CD4-positive, alpha-beta T cell (primary cell): Measurements from ENCODE around the gene DYSF. TPM values are rescaled to one million over a fixed set of nuclear protein-coding genes. Genes with fewer than 3 reads are reported as not detected.

Experiments used
- ATAC-seq: fragments of 200-7000 bp; cut with Tn5 transposase; one replicate; pipeline ENCODE4 v1.10.0; 2022; ENCODE audit warnings: mild to moderate bottlenecking; ENCODE audit not compliant: poor library complexity
- CTCF ChIA-PET: fragments of 350-600 bp; sonication (Branson Sonifier 250); formaldehyde crosslinking; loops from one replicate; lab custom pipeline; 2021; ENCODE audit warnings: antibody characterized with exemption, inconsistent platforms; lab: Charles Lee
- POLR2A ChIA-PET: fragments of 350-600 bp; sonication (Branson Sonifier 250); formaldehyde crosslinking; loops from one replicate; lab custom pipeline; 2021; ENCODE audit warnings: antibody characterized with exemption, inconsistent platforms; lab: Charles Lee
- DNase-seq, 14 experiments: peaks; one replicate each; pipeline ENCODE4 v3.0.0-alpha.2; 2013 to 2020; ENCODE audit warnings: mixed read lengths in 2 of 14
- H3K27ac ChIP-seq, 2 donors: one replicate each; pipeline versions ENCODE4 v1.5.1 to v1.7.0; 2013; ENCODE audit warnings: low read length in 2 of 2, low read depth in 1 of 2, mild to moderate bottlenecking in 1 of 2
- H3K27me3 ChIP-seq, 2 experiments: 1 replicate in 1 of 2; 2 replicates in 1 of 2; pipeline versions ENCODE4 v1.6.1 to v1.7.0; 2013; ENCODE audit warnings: low read length in 2 of 2, control low read depth in 1 of 2, mild to moderate bottlenecking in 1 of 2, moderate library complexity in 1 of 2; ENCODE audit not compliant: insufficient read depth in 2 of 2, control insufficient read depth in 1 of 2
- H3K36me3 ChIP-seq: one replicate; pipeline ENCODE4 v1.6.1; 2013; ENCODE audit warnings: low read length, control low read depth; ENCODE audit not compliant: insufficient read depth
- H3K4me1 ChIP-seq: one replicate; pipeline ENCODE4 v1.6.1; 2013; ENCODE audit warnings: low read length, control low read depth; ENCODE audit not compliant: insufficient read depth
- H3K4me3 ChIP-seq: one replicate; pipeline ENCODE4 v1.5.1; 2013; ENCODE audit warnings: mild to moderate bottlenecking, low read length, moderate library complexity
- H3K9me3 ChIP-seq, 2 experiments: 1 replicate in 1 of 2; 2 replicates in 1 of 2; pipeline versions ENCODE4 v1.6.1 to v1.7.0; 2013; ENCODE audit warnings: low read length in 2 of 2, mild to moderate bottlenecking in 2 of 2, control low read depth in 1 of 2, moderate library complexity in 1 of 2; ENCODE audit not compliant: control insufficient read depth in 1 of 2, insufficient read depth in 1 of 2
- H3K27ac Mint-ChIP-seq: one replicate; pipeline ENCODE4 v1.8.0; 2020; ENCODE audit warnings: mixed read lengths
- H3K27me3 Mint-ChIP-seq: one replicate; pipeline ENCODE4 v1.8.0; 2021; ENCODE audit warnings: mixed read lengths
- H3K36me3 Mint-ChIP-seq: one replicate; pipeline ENCODE4 v1.8.0; 2021; ENCODE audit warnings: low read depth, mixed read lengths
- H3K4me1 Mint-ChIP-seq: one replicate; pipeline ENCODE4 v1.8.0; 2021; ENCODE audit warnings: low read depth, mixed read lengths
- H3K4me3 Mint-ChIP-seq: one replicate; pipeline ENCODE4 v1.8.0; 2020; ENCODE audit warnings: mild to moderate bottlenecking, mixed read lengths
- H3K9me3 Mint-ChIP-seq: one replicate; pipeline ENCODE4 v1.8.0; 2020; ENCODE audit warnings: mixed read lengths
- intact Hi-C, 2 experiments: fragments of 100-400 bp; cut with DNase I in 1 of 2; cut with micrococcal nuclease in 1 of 2; formaldehyde crosslinking; loops; one replicate each; pipeline versions ENCODE4 v1.15.1 to v1.9.0; 2023 to 2025; cut with DNase I, micrococcal nuclease
- total RNA-seq, 174 experiments: library from RNA in 2 of 174; stranded (reverse) in 2 of 174; gene quantifications; one replicate each; pipeline ENCODE4 v1.2.3 and lab custom pipeline; 2021 to 2026
- TF ChIP-seq, protein P1 (sequence below): fragments of 200-600 bp; IDR thresholded peaks from one replicate; pipeline ENCODE4 v1.8.0; 2022; ENCODE audit warnings: antibody characterized with exemption, mild to moderate bottlenecking

DYSF gene
- total RNA-seq, 2 experiments from 2014 or later = 0.27 to 0.31 TPM

DNA sequence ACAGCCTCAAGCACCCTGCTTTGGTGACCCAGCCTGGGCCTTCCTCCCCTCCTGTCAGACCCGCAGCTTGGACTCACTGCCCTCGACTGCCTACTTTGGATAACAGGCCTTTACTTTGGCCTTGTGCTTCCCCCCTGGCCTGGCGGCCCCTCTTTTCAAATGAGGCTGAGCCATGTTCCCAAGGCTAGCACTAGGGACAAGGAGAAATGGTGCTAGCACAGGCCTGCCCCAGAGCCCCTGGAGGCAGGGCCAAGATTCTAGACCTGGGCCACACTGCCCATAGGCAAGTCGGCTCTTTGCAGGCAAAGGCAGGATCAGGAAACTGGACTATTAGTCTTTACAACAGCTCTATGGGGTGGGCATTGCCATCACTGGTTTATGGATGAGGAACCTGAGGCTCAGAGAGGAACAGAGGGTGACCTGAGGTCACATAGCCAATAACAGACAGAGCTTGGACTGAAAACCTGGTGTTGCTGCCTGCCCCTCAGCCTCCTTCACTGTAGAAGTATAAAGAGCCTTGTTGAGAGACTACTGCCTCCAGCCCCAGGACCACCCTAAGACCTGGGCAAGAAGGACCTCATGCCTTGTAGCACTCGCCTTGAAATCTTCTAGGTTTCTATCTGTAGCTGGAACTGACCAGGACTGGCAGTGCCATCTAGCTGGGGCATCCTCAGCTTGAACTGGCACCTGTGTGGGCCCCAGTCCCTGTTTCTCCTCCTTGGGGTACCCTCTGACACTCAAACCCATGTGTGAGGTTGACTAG lies 266.3 kb downstream of the DYSF start:
- no peaks in the 10 kb centered on the region for H3K4me1 Mint-ChIP-seq
- H3K27me3 Mint-ChIP-seq = peaks cover 11% of the 10 kb centered on the region
- Histone ChIP-seq H3K4me1 (no peaks in the 10 kb centered on the region), H3K27ac (no peak overlapping the region), H3K27me3 (no peaks in the 10 kb centered on the region), H3K4me3 (no peak overlapping the region), H3K36me3 (no peaks in the 10 kb centered on the region), H3K9me3 (peaks cover 0 to 3% of the 10 kb centered on the region in 2 experiments)
- no peaks in the 10 kb centered on the region for H3K36me3 Mint-ChIP-seq
- TF ChIP-seq, protein P1, sequence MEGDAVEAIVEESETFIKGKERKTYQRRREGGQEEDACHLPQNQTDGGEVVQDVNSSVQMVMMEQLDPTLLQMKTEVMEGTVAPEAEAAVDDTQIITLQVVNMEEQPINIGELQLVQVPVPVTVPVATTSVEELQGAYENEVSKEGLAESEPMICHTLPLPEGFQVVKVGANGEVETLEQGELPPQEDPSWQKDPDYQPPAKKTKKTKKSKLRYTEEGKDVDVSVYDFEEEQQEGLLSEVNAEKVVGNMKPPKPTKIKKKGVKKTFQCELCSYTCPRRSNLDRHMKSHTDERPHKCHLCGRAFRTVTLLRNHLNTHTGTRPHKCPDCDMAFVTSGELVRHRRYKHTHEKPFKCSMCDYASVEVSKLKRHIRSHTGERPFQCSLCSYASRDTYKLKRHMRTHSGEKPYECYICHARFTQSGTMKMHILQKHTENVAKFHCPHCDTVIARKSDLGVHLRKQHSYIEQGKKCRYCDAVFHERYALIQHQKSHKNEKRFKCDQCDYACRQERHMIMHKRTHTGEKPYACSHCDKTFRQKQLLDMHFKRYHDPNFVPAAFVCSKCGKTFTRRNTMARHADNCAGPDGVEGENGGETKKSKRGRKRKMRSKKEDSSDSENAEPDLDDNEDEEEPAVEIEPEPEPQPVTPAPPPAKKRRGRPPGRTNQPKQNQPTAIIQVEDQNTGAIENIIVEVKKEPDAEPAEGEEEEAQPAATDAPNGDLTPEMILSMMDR = no peak
- H3K9me3 Mint-ChIP-seq = no peaks in the 10 kb centered on the region
- H3K4me3 Mint-ChIP-seq = no peak overlapping the region
- ChIA-PET POLR2A (no interaction called here), CTCF (no interaction called here)
- no peak for ATAC-seq
- no peak for DNase-seq
- no peak overlapping the region for H3K27ac Mint-ChIP-seq
- intact Hi-C loops = no loop called here

DNA sequence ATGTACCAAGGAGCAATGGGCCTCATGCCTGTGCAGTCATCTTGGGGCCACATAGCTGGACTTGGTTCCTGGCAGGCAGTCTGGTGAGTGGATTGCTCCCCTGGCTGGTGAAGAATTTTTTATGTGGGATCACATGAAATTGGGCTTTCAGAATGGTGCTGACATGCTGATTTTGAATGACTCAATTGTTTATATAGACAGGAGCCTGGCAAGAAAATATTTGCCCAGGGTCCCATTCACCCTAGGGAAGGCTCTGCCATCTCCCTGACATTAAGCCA lies 266.9 kb downstream of the DYSF start:
- Histone ChIP-seq H3K36me3 (no peaks in the 10 kb centered on the region), H3K27me3 (no peaks in the 10 kb centered on the region), H3K9me3 (peaks cover 3 to 4% of the 10 kb centered on the region in 2 experiments), H3K4me1 (no peaks in the 10 kb centered on the region), H3K4me3 (no peak overlapping the region), H3K27ac (no peak overlapping the region)
- ATAC-seq (no peak), DNase-seq (no peak)
- H3K27me3 Mint-ChIP-seq = peaks cover 11% of the 10 kb centered on the region
- no peaks in the 10 kb centered on the region for H3K4me1 Mint-ChIP-seq
- ChIA-PET POLR2A (no interaction called here), CTCF (no interaction called here)
- no peaks in the 10 kb centered on the region for H3K36me3 Mint-ChIP-seq
- TF ChIP-seq, protein P1 = no peak
- no peak overlapping the region for H3K4me3 Mint-ChIP-seq
- intact Hi-C loops = no loop called here
- H3K9me3 Mint-ChIP-seq = no peaks in the 10 kb centered on the region
- H3K27ac Mint-ChIP-seq = no peak overlapping the region

DNA sequence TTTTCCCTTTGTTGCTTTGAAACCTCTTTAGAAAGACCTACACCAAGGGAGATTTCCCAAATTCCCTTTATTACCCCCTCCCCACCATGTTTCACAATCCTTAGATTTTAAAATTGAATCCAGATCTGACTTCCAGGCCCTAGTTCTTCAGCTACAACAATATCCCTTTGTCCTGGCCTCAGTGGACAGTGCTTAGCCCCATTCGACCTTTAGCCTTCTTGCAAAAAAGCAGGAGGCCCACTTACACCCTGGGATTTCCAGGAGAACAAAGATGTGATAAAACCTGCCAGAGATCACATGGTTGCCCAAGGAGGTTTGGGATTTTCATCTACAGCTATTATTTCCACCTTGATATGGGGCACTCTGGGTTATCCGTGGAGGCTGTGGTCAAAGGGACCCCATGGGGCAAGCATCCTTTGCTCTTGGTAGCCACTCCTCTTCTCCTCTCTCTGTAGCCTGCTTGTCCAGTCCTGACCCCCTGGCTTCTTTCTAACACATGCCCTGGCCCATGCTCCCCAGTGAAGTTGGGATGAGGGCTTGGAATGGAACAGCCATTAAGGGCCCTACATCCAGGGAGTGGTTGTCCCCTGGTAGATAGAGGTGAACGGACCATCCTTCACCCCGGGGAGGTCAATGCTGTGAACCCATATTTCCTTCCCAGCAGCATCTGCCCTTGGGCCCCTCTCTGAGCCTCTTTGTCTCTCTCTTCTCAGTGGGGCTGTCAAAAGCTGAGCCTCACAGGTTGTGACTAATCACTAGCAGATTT lies 267.4 kb downstream of the DYSF start:
- ATAC-seq (no peak), DNase-seq (no peak)
- Mint-ChIP-seq H3K27ac (no peak overlapping the region), H3K27me3 (peaks cover 11% of the 10 kb centered on the region), H3K4me3 (no peak overlapping the region), H3K9me3 (no peaks in the 10 kb centered on the region), H3K4me1 (no peaks in the 10 kb centered on the region), H3K36me3 (no peaks in the 10 kb centered on the region)
- Histone ChIP-seq H3K27ac (no peak overlapping the region), H3K9me3 (peaks cover 3 to 6% of the 10 kb centered on the region in 2 experiments), H3K4me1 (no peaks in the 10 kb centered on the region), H3K4me3 (no peak overlapping the region), H3K27me3 (no peaks in the 10 kb centered on the region), H3K36me3 (no peaks in the 10 kb centered on the region)
- CTCF ChIA-PET = no interaction called here
- intact Hi-C loops = no loop called here
- POLR2A ChIA-PET = no interaction called here
- TF ChIP-seq, protein P1 = no peak
